MCF 10A (cell line): Measurements from ENCODE around the gene TANGO6. TPM values are rescaled to one million over a fixed set of nuclear protein-coding genes. Genes with fewer than 3 reads are reported as not detected.

Experiments
- BruUV-seq: library from RNA; stranded (reverse); fragments of 400-500 nt; replicated peaks from 2 replicates; lab custom pipeline; 2021; lab: Mats Ljungman, UMichigan
- CTCF ChIA-PET: fragments of 300-600 bp; sonication (Branson Sonifier 250); formaldehyde crosslinking; extraction: SDS; loops from one replicate; lab custom pipeline; 2021; ENCODE audit warnings: antibody characterized with exemption, inconsistent platforms; lab: Yijun Ruan, JAX
- POLR2A ChIA-PET: fragments of 300-600, 350-650 bp; sonication (Branson Sonifier 250); formaldehyde crosslinking; extraction: SDS; loops from one replicate; lab custom pipeline; 2020; ENCODE audit warnings: antibody characterized with exemption, inconsistent platforms; lab: Yijun Ruan, JAX
- DNase-seq: peaks from one replicate; pipeline ENCODE4 v3.0.0-alpha.2; 2018; ENCODE audit not compliant: unreplicated experiment
- H3K27ac Mint-ChIP-seq: one replicate; pipeline ENCODE4 v1.8.0; 2022; ENCODE audit warnings: mild to moderate bottlenecking, low read depth, mixed read lengths; ENCODE audit not compliant: unreplicated experiment
- H3K27me3 Mint-ChIP-seq: one replicate; pipeline ENCODE4 v1.8.0; 2022; ENCODE audit warnings: mixed read lengths; ENCODE audit not compliant: insufficient read depth, unreplicated experiment
- H3K36me3 Mint-ChIP-seq: one replicate; pipeline ENCODE4 v1.8.0; 2022; ENCODE audit warnings: mild to moderate bottlenecking, moderate library complexity, mixed read lengths; ENCODE audit not compliant: insufficient read depth, unreplicated experiment
- H3K4me1 Mint-ChIP-seq: one replicate; pipeline ENCODE4 v1.8.0; 2022; ENCODE audit warnings: mixed read lengths; ENCODE audit not compliant: insufficient read depth, unreplicated experiment
- H3K4me3 Mint-ChIP-seq: one replicate; pipeline ENCODE4 v1.8.0; 2022; ENCODE audit warnings: mild to moderate bottlenecking, moderate library complexity, mixed read lengths; ENCODE audit not compliant: unreplicated experiment
- H3K9me3 Mint-ChIP-seq: one replicate; pipeline ENCODE4 v1.8.0; 2022; ENCODE audit warnings: mixed read lengths; ENCODE audit not compliant: unreplicated experiment
- intact Hi-C: fragments of 100-400 bp; cut with micrococcal nuclease; formaldehyde crosslinking; loops from 2 replicates; pipeline ENCODE4 v1.14.1; 2022
- total RNA-seq: library from RNA; stranded (reverse); gene quantifications from 2 replicates; pipeline ENCODE4 v1.2.3, GENCODE V29; 2022
- TF ChIP-seq, protein P1 (sequence below): fragments of 200-600 bp; IDR thresholded peaks from one replicate; pipeline ENCODE4 v1.8.0; 2022; ENCODE audit warnings: antibody characterized with exemption, mild to moderate bottlenecking; ENCODE audit not compliant: unreplicated experiment

The TANGO6 gene
- total RNA-seq, 1 experiment from 2014 or later = 21.8 TPM

- no peaks in the 10 kb centered on the region for H3K4me1 Mint-ChIP-seq
- H3K36me3 Mint-ChIP-seq = peaks cover 34% of the 10 kb centered on the region
- no TSS peak for BruUV-seq
- TF ChIP-seq, protein P1, sequence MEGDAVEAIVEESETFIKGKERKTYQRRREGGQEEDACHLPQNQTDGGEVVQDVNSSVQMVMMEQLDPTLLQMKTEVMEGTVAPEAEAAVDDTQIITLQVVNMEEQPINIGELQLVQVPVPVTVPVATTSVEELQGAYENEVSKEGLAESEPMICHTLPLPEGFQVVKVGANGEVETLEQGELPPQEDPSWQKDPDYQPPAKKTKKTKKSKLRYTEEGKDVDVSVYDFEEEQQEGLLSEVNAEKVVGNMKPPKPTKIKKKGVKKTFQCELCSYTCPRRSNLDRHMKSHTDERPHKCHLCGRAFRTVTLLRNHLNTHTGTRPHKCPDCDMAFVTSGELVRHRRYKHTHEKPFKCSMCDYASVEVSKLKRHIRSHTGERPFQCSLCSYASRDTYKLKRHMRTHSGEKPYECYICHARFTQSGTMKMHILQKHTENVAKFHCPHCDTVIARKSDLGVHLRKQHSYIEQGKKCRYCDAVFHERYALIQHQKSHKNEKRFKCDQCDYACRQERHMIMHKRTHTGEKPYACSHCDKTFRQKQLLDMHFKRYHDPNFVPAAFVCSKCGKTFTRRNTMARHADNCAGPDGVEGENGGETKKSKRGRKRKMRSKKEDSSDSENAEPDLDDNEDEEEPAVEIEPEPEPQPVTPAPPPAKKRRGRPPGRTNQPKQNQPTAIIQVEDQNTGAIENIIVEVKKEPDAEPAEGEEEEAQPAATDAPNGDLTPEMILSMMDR = no peak
- no peak overlapping the region for H3K27ac Mint-ChIP-seq
- no peak for DNase-seq
- H3K4me3 Mint-ChIP-seq = no peak overlapping the region
- POLR2A ChIA-PET = no interaction called here
- intact Hi-C loops = no loop called here
- CTCF ChIA-PET = interaction anchor here (0.5 to 2.0 kb wide), 7 partner anchors 11 to 301 kb away, joined by 3 to 5 read pairs (median 3); no protein-coding TSS in a partner anchor
- H3K9me3 Mint-ChIP-seq = no peaks in the 10 kb centered on the region
- H3K27me3 Mint-ChIP-seq = no peaks in the 10 kb centered on the region
These were observed 19.8 kb upstream of the TANGO6 start for GRCh38 chr16:68823401-68824135.

DNA sequence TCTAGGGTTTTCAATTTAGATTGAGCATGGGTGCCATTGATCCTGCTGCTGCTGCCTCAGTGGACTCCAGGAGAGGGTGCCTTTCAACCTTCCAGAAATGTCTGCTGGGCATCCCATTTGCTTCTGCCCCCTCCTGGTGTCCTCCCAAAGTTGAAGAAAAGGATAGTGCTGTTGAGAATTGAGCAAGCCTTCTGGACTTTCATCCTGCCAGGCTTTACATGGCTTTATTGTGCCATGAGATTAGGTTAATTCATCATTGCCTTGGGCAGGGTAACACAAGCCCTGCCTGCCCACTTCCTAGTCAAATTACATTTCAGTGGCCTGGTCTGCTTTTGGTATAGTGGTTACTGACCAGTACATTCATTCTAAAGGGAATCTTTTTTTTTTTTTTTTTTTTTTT lies 17.9 kb upstream of the TANGO6 start:
- intact Hi-C loops = no loop called here
- H3K27ac Mint-ChIP-seq = no peak overlapping the region
- H3K36me3 Mint-ChIP-seq = peaks cover 46% of the 10 kb centered on the region
- POLR2A ChIA-PET = no interaction called here
- BruUV-seq = no TSS peak
- H3K9me3 Mint-ChIP-seq = no peaks in the 10 kb centered on the region
- TF ChIP-seq, protein P1 = no peak
- DNase-seq = no peak
- H3K4me1 Mint-ChIP-seq = no peaks in the 10 kb centered on the region
- no peaks in the 10 kb centered on the region for H3K27me3 Mint-ChIP-seq
- CTCF ChIA-PET = interaction anchor here (0.7 to 1.4 kb wide), 2 partner anchors 8 to 233 kb away, joined by 3 to 5 read pairs; no protein-coding TSS in a partner anchor
- H3K4me3 Mint-ChIP-seq = no peak overlapping the region

DNA sequence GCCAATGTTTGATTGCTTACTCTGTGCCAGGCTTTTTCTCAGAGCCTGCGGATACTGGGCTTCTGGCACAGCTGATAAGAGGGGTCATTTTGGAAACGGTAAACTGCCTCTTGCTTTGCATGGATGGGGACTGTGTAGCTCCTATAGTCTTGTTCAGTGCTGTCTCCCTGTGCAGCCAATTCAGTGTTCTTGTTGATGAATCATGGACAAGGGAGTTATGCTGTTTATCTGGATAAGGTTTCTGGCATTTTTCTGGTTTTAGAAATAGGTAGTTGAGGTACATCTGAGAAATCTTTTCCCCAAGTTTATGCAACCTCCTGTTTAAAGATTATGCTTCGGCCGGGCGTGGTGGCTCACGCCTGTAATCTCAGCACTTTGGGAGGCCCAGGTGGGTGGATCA lies 16.7 kb upstream of the TANGO6 start:
- intact Hi-C loops = no loop called here
- POLR2A ChIA-PET = interaction anchor here (1.0 to 3.5 kb wide), 2 partner anchors 17 to 20 kb away, joined by 3 to 11 read pairs; partner anchors contain the start of gene TANGO6
- H3K9me3 Mint-ChIP-seq = no peaks in the 10 kb centered on the region
- no peaks in the 10 kb centered on the region for H3K4me1 Mint-ChIP-seq
- H3K36me3 Mint-ChIP-seq = peaks cover 45% of the 10 kb centered on the region
- no peak overlapping the region for H3K4me3 Mint-ChIP-seq
- CTCF ChIA-PET = no interaction called here
- H3K27ac Mint-ChIP-seq = no peak overlapping the region
- H3K27me3 Mint-ChIP-seq = no peaks in the 10 kb centered on the region
- no peak for DNase-seq
- no TSS peak for BruUV-seq
- TF ChIP-seq, protein P1 = no peak

DNA sequence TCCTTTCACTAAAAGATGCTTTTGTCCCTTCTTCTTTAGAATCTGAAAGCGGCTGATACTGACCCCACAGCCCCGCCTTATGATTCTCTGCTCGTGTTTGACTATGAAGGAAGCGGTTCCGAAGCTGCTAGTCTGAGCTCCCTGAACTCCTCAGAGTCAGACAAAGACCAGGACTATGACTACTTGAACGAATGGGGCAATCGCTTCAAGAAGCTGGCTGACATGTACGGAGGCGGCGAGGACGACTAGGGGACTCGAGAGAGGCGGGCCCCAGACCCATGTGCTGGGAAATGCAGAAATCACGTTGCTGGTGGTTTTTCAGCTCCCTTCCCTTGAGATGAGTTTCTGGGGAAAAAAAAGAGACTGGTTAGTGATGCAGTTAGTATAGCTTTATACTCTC lies 10.1 kb upstream of the TANGO6 start:
- Mint-ChIP-seq H3K4me1 (no peaks in the 10 kb centered on the region), H3K4me3 (no peak overlapping the region), H3K27ac (no peak overlapping the region), H3K27me3 (no peaks in the 10 kb centered on the region), H3K9me3 (no peaks in the 10 kb centered on the region), H3K36me3 (peaks cover 38% of the 10 kb centered on the region)
- TF ChIP-seq, protein P1 = no peak
- no TSS peak for BruUV-seq
- DNase-seq = no peak
- intact Hi-C loops = no loop called here
- ChIA-PET CTCF (interaction anchor here (0.6 to 2.1 kb wide), 8 partner anchors 8 to 343 kb away, joined by 3 to 4 read pairs (median 3); no protein-coding TSS in a partner anchor), POLR2A (interaction anchor here (2.9 kb wide), 1 partner anchor 10 kb away, joined by 15 read pairs; the partner anchor contains the start of gene TANGO6)
